H1 (cell line): ENCODE measurements around the gene ZFYVE27. TPM values are rescaled to one million over a fixed set of nuclear protein-coding genes. Genes with fewer than 3 reads are reported as not detected.

Experiments used
- BACH1 ChIP-seq: IDR thresholded peaks from 2 replicates; pipeline ENCODE4 v1.6.1; 2012; ENCODE audit warnings: low read length, improper control_type of control experiment
- CHD2 ChIP-seq: IDR thresholded peaks from 2 replicates; pipeline ENCODE4 v1.6.1; 2012; ENCODE audit warnings: low read length, improper control_type of control experiment
- PHF8 ChIP-seq: fragments of 200-600 bp; sonication (generic); conservative IDR thresholded peaks from 2 replicates; pipeline ENCODE4 v1.7.1; 2012; ENCODE audit warnings: low read depth, mild to moderate bottlenecking, inconsistent platforms, low read length, moderate library complexity
- polyA plus RNA-seq, 7 experiments: library from polyadenylated mRNA; depleted of rRNA in 3 of 7; stranded (reverse) in 5 of 7; unstranded in 2 of 7; fragments of >200 nt in 5 of 7; fragments of 200-250 nt in 2 of 7; gene quantifications; 1 replicate in 5 of 7; 2 replicates in 1 of 7; 4 replicates in 1 of 7; pipeline versions ENCODE4 v1.2.1 to v1.2.3, GENCODE V29; 2011 to 2013; ENCODE audit warnings: missing spikeins in 2 of 7, mixed read lengths in 2 of 7
- total RNA-seq: library from RNA; stranded (reverse); fragmentation: NEBNext Ultra II Directional; extraction: Animal tissue kit (Norgen Biotek cat#: 25700); gene quantifications from 2 replicates; pipeline ENCODE4 v1.2.1, GENCODE V29; 2021

The ZFYVE27 gene
- total and polyA plus RNA-seq, 2 of the 8 experiments (the other 6 are each of a cell fraction or from before 2014, with no cell fraction given): 16.6 to 19.8 TPM

GRCh38 chr10:97761331-97761865, 24.5 kb downstream of the ZFYVE27 start (continued):
- TF ChIP-seq CHD2 (no peak), PHF8 (no peak), BACH1 (no peak)
